Measurements from ENCODE around the gene ZFR2. TPM values are rescaled to one million over a fixed set of nuclear protein-coding genes. Genes with fewer than 3 reads are reported as not detected.
A peak's percentile ranks its signal among the peaks of the same experiment; 100 is the strongest.

The ZFR2 gene
- total and polyA plus RNA-seq, 10 of the 15 experiments (the other 5 are each of a cell fraction or from before 2014, with no cell fraction given): 0.18 TPM; not detected in 9

DNA sequence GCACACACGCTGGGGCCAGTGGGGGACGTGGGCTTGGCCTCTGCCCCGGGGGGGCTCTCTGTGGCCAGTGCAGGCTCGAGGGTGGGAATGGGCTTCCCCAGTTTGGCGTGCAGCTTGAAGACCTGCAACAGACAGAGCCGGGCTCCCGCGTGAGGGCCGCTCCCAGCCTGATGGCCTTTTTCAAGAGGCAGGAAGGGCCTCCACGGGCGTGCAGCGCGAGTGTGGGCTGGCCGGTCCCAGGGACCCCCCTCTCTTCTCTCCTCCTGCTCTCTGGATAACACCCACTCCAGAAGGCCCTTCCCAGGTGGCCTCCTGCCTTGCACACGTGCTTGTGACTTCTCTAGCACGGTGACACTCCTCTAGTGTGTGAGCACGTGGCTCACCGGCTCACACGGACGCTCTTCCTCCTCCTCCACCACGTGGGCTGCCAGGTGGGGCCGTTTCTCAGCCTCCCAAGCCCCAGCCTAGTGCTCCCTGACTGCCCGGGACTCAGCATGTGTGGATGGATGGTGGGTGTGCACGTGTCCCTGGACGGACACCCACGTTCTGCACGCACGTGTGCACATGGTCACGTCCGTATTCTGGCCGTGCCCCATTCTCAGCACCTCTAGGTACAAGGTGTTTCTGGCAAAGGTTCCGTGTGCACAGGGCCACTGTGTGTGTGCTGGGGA, 43.4 kb downstream of the ZFR2 start:
- no peaks in the 10 kb centered on the region for H4K20me1 ChIP-seq (ENCODE audit: control insufficient read depth, insufficient read depth)
- DNase-seq (ENCODE audit: low read depth, low spot score) (no peak), ATAC-seq (no peak), FAIRE-seq (no peak)
- RAD21 ChIA-PET (ENCODE audit: unreplicated experiment): interaction anchor here (1.5 kb wide), 1 partner anchor 63 kb away, joined by 4 read pairs; the partner anchor contains the start of gene MRPL54
- no peak overlapping the region for H3K4me3 ChIP-seq
- BruUV-seq (replicated peaks): no TSS peak
- CTCF ChIA-PET: no interaction called here
- SMC1A ChIA-PET (ENCODE audit: uncharacterized antibody, unreplicated experiment): no interaction called here
- no peak overlapping the region for H3K27ac ChIP-seq (ENCODE audit: control insufficient read depth, insufficient read depth)
- H3K4me1 ChIP-seq (ENCODE audit: control insufficient read depth, insufficient read depth, low read length): no peaks in the 10 kb centered on the region
- TF ChIP-seq BHLHE40 (IDR thresholded peaks at IDR 0.05; ENCODE audit: borderline replicate concordance in 1 of 2, low read depth in 2 of 2, low read length in 1 of 2): peak in 1 of 2 experiments; percentile 39; a peak in 2 of 4 replicates
- TF ChIP-seq IKZF2 (IDR thresholded peaks at IDR 0.05): no peak
- TF ChIP-seq, protein P1, sequence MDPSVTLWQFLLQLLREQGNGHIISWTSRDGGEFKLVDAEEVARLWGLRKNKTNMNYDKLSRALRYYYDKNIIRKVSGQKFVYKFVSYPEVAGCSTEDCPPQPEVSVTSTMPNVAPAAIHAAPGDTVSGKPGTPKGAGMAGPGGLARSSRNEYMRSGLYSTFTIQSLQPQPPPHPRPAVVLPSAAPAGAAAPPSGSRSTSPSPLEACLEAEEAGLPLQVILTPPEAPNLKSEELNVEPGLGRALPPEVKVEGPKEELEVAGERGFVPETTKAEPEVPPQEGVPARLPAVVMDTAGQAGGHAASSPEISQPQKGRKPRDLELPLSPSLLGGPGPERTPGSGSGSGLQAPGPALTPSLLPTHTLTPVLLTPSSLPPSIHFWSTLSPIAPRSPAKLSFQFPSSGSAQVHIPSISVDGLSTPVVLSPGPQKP (IDR thresholded peaks at IDR 0.05; ENCODE audit: low read depth, low read length): no peak
- H3K9ac ChIP-seq (ENCODE audit: control insufficient read depth, insufficient read depth, low read length): no peak overlapping the region
- WGBS (ENCODE audit: insufficient coverage, insufficient replicate concordance, low lambda C conversion rate, missing lambda C conversion rate): 48% methylated on average over 32 of the region's 32 CpGs
- no peaks in the 10 kb centered on the region for H3K36me3 ChIP-seq (ENCODE audit: control insufficient read depth in 2 of 2, insufficient read depth in 2 of 2, low read length in 1 of 2)
- intact Hi-C loops (cut with micrococcal nuclease; ENCODE audit: unreplicated experiment): no loop called here
- H2AFZ ChIP-seq (ENCODE audit: control insufficient read depth, low read depth, low read length): no peak overlapping the region
- no peak overlapping the region for H3K4me2 ChIP-seq (ENCODE audit: control insufficient read depth, insufficient read depth)
- H3K27me3 ChIP-seq (replicated peaks in 1 of 2; ENCODE audit: control insufficient read depth in 2 of 2, insufficient read depth in 2 of 2, low read length in 1 of 2): no peaks in the 10 kb centered on the region
- H3K79me2 ChIP-seq (ENCODE audit: control insufficient read depth, insufficient read depth, low read length): no peaks in the 10 kb centered on the region
- POLR2A ChIA-PET: no interaction called here
- no peaks in the 10 kb centered on the region for H3K9me3 ChIP-seq (replicated peaks; ENCODE audit: control insufficient read depth, insufficient read depth, low read length)
- in situ Hi-C loops (cut with MboI): no loop called here

DNA sequence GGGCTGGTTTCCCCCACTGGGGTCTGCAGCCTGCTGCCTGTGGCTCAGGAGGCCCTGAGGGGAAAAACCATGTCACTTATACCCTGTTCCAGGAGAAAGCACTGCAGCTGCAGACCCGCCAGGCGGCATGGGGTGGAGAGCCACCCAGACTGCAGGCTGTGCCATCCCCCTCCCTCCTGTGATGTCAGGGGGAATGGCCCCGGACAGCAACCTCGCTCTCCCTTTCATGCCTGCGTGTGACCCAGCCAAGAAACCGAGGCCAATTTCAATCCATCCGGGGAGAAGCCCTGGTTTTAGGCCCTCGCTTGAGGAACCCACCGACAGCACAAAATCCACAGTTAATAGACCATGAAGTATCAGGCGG, 45.5 kb downstream of the ZFR2 start:
- Histone ChIP-seq H3K79me2 (ENCODE audit: control insufficient read depth, insufficient read depth, low read length) (no peaks in the 10 kb centered on the region), H3K36me3 (ENCODE audit: control insufficient read depth in 2 of 2, insufficient read depth in 2 of 2, low read length in 1 of 2) (no peaks in the 10 kb centered on the region), H3K9ac (ENCODE audit: control insufficient read depth, insufficient read depth, low read length) (no peak overlapping the region), H2AFZ (ENCODE audit: control insufficient read depth, low read depth, low read length) (no peak overlapping the region), H3K4me1 (ENCODE audit: control insufficient read depth, insufficient read depth, low read length) (no peaks in the 10 kb centered on the region), H3K27me3 (replicated peaks in 1 of 2; ENCODE audit: control insufficient read depth in 2 of 2, insufficient read depth in 2 of 2, low read length in 1 of 2) (no peaks in the 10 kb centered on the region), H4K20me1 (ENCODE audit: control insufficient read depth, insufficient read depth) (no peaks in the 10 kb centered on the region), H3K9me3 (replicated peaks; ENCODE audit: control insufficient read depth, insufficient read depth, low read length) (no peaks in the 10 kb centered on the region), H3K4me3 (no peak overlapping the region), H3K27ac (ENCODE audit: control insufficient read depth, insufficient read depth) (no peak overlapping the region), H3K4me2 (ENCODE audit: control insufficient read depth, insufficient read depth) (no peak overlapping the region)
- no TSS peak for BruUV-seq (replicated peaks)
- ChIA-PET CTCF (no interaction called here), SMC1A (ENCODE audit: uncharacterized antibody, unreplicated experiment) (no interaction called here), RAD21 (ENCODE audit: unreplicated experiment) (no interaction called here), POLR2A (no interaction called here)
- 62% methylated on average over 10 of the region's 10 CpGs for WGBS (ENCODE audit: insufficient coverage, insufficient replicate concordance, low lambda C conversion rate, missing lambda C conversion rate)
- DNase-seq (ENCODE audit: low read depth, low spot score) (no peak), FAIRE-seq (no peak), ATAC-seq (no peak)
- in situ Hi-C loops (cut with MboI): no loop called here
- TF ChIP-seq, protein P2, sequence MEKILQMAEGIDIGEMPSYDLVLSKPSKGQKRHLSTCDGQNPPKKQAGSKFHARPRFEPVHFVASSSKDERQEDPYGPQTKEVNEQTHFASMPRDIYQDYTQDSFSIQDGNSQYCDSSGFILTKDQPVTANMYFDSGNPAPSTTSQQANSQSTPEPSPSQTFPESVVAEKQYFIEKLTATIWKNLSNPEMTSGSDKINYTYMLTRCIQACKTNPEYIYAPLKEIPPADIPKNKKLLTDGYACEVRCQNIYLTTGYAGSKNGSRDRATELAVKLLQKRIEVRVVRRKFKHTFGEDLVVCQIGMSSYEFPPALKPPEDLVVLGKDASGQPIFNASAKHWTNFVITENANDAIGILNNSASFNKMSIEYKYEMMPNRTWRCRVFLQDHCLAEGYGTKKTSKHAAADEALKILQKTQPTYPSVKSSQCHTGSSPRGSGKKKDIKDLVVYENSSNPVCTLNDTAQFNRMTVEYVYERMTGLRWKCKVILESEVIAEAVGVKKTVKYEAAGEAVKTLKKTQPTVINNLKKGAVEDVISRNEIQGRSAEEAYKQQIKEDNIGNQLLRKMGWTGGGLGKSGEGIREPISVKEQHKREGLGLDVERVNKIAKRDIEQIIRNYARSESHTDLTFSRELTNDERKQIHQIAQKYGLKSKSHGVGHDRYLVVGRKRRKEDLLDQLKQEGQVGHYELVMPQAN (conservative IDR thresholded peaks at IDR 0.05): no peak
- no peak for TF ChIP-seq FOS (IDR thresholded peaks at IDR 0.05; ENCODE audit: borderline replicate concordance, extremely low read depth, insufficient read length)
- no peak for TF ChIP-seq YBX1 (IDR thresholded peaks at IDR 0.05)
- no peak for TF ChIP-seq KAT2A (conservative IDR thresholded peaks at IDR 0.05; ENCODE audit: control insufficient read depth, low read depth, low read length)
- TF ChIP-seq HDGF (IDR thresholded peaks at IDR 0.05): no peak
- no peak for TF ChIP-seq MXI1 (IDR thresholded peaks at IDR 0.05; ENCODE audit: low read depth, low read length)
- TF ChIP-seq ATF7 (IDR thresholded peaks at IDR 0.05; ENCODE audit: low read depth): no peak
- TF ChIP-seq CHD4 (IDR thresholded peaks at IDR 0.05): no peak
- no peak for TF ChIP-seq ZNF384 (IDR thresholded peaks at IDR 0.05; ENCODE audit: borderline replicate concordance, low read depth, low read length)
- TF ChIP-seq, protein P3, sequence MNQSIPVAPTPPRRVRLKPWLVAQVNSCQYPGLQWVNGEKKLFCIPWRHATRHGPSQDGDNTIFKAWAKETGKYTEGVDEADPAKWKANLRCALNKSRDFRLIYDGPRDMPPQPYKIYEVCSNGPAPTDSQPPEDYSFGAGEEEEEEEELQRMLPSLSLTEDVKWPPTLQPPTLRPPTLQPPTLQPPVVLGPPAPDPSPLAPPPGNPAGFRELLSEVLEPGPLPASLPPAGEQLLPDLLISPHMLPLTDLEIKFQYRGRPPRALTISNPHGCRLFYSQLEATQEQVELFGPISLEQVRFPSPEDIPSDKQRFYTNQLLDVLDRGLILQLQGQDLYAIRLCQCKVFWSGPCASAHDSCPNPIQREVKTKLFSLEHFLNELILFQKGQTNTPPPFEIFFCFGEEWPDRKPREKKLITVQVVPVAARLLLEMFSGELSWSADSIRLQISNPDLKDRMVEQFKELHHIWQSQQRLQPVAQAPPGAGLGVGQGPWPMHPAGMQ (IDR thresholded peaks at IDR 0.05; ENCODE audit: borderline replicate concordance): no peak
- TF ChIP-seq NFXL1 (IDR thresholded peaks at IDR 0.05; ENCODE audit: borderline replicate concordance): no peak
- intact Hi-C loops (cut with micrococcal nuclease; ENCODE audit: unreplicated experiment): no loop called here
